Activated B cell treated with CpG ODN at 0.5 μM for 24 hours (primary cell): ENCODE data around the gene OTUD4. TPM values are rescaled to one million over a fixed set of nuclear protein-coding genes. Genes with fewer than 3 reads are reported as not detected.

ENCODE experiments used
- ATAC-seq: fragments of 200-7000 bp; cut with Tn5 transposase; one replicate; pipeline ENCODE4 v1.10.0; 2021; ENCODE audit warnings: low read depth, mild to moderate bottlenecking, moderate library complexity
- CTCF ChIA-PET: fragments of 350-600 bp; sonication (Branson Sonifier 250); formaldehyde crosslinking; loops from one replicate; lab custom pipeline; 2021; ENCODE audit warnings: antibody characterized with exemption; lab: Charles Lee
- POLR2A ChIA-PET: fragments of 350-600 bp; sonication (Branson Sonifier 250); formaldehyde crosslinking; loops from one replicate; lab custom pipeline; 2021; ENCODE audit warnings: antibody characterized with exemption; lab: Charles Lee
- DNase-seq: peaks from one replicate; pipeline ENCODE4 v3.0.0; 2022
- H3K27ac Mint-ChIP-seq: one replicate; pipeline ENCODE4 v1.8.0; 2020; ENCODE audit warnings: mixed read lengths
- H3K27me3 Mint-ChIP-seq: one replicate; pipeline ENCODE4 v1.8.0; 2021; ENCODE audit warnings: mixed read lengths
- H3K36me3 Mint-ChIP-seq: one replicate; pipeline ENCODE4 v1.8.0; 2021; ENCODE audit warnings: low read depth, mixed read lengths
- H3K4me1 Mint-ChIP-seq: one replicate; pipeline ENCODE4 v1.8.0; 2021; ENCODE audit warnings: mixed read lengths
- H3K4me3 Mint-ChIP-seq: one replicate; pipeline ENCODE4 v1.8.0; 2020; ENCODE audit warnings: mild to moderate bottlenecking, mixed read lengths
- H3K9me3 Mint-ChIP-seq: one replicate; pipeline ENCODE4 v1.8.0; 2020; ENCODE audit warnings: mixed read lengths
- CTCF ChIP-seq: fragments of 200-600 bp; IDR thresholded peaks from one replicate; pipeline ENCODE4 v1.8.0; 2022; ENCODE audit warnings: antibody characterized with exemption, mild to moderate bottlenecking
- intact Hi-C: fragments of 100-400 bp; cut with micrococcal nuclease; formaldehyde crosslinking; loops from one replicate; pipeline ENCODE4 v1.15.1; 2024
- total RNA-seq: library from RNA; stranded (reverse); gene quantifications from 2 replicates; pipeline ENCODE4 v1.2.3, GENCODE V29; 2022

OTUD4 gene
- total RNA-seq, 1 donor from 2014 or later, result 47.3 TPM

- Mint-ChIP-seq H3K27me3 (no peaks in the 10 kb centered on the region), H3K4me3 (no peak overlapping the region), H3K9me3 (no peaks in the 10 kb centered on the region), H3K4me1 (peaks cover 26% of the 10 kb centered on the region), H3K27ac (no peak overlapping the region), H3K36me3 (peaks cover 57% of the 10 kb centered on the region)
- ChIA-PET POLR2A (interaction anchor here (0.6 kb wide), 1 partner anchor 10 kb away, joined by 3 read pairs; no protein-coding TSS in a partner anchor), CTCF (no interaction called here)
- ATAC-seq (no peak), DNase-seq (no peak)
- no peak for TF ChIP-seq CTCF
- intact Hi-C loops, result loop anchor here (5.0 kb wide), 1 partner anchor 34 kb away; the partner anchor contains the start of genes ABCE1 and ANAPC10
Observed at GRCh38 chr4:145130788-145131399, 49.5 kb downstream of the OTUD4 start.

GRCh38 chr4:145130130-145130529 is 50.3 kb downstream of the OTUD4 start:
- intact Hi-C loops, result loop anchor here (5.0 kb wide), 1 partner anchor 33 kb away; the partner anchor contains the start of genes ABCE1 and ANAPC10
- no peaks in the 10 kb centered on the region for H3K9me3 Mint-ChIP-seq
- no peak for ATAC-seq
- no peak for TF ChIP-seq CTCF
- H3K27ac Mint-ChIP-seq, result no peak overlapping the region
- no peak for DNase-seq
- H3K4me3 Mint-ChIP-seq, result no peak overlapping the region
- peaks cover 20% of the 10 kb centered on the region for H3K4me1 Mint-ChIP-seq
- ChIA-PET CTCF (no interaction called here), POLR2A (no interaction called here)
- H3K36me3 Mint-ChIP-seq, result peaks cover 60% of the 10 kb centered on the region
- H3K27me3 Mint-ChIP-seq, result no peaks in the 10 kb centered on the region

- CTCF ChIA-PET, result no interaction called here
- no peak overlapping the region for H3K4me3 Mint-ChIP-seq
- H3K9me3 Mint-ChIP-seq, result no peaks in the 10 kb centered on the region
- no peak for DNase-seq
- no peaks in the 10 kb centered on the region for H3K27me3 Mint-ChIP-seq
- intact Hi-C loops, result no loop called here
- no peak overlapping the region for H3K27ac Mint-ChIP-seq
- no peak for TF ChIP-seq CTCF
- peaks cover 76% of the 10 kb centered on the region for H3K36me3 Mint-ChIP-seq
- POLR2A ChIA-PET, result no interaction called here
- H3K4me1 Mint-ChIP-seq, result no peaks in the 10 kb centered on the region
- no peak for ATAC-seq
Observed at GRCh38 chr4:145125396-145125795, 55.0 kb downstream of the OTUD4 start.

GRCh38 chr4:145108128-145108527 is 72.3 kb downstream of the OTUD4 start:
- DNase-seq, result no peak
- Mint-ChIP-seq H3K4me1 (peaks cover 2% of the 10 kb centered on the region), H3K27ac (no peak overlapping the region), H3K36me3 (peaks cover 74% of the 10 kb centered on the region), H3K9me3 (no peaks in the 10 kb centered on the region), H3K4me3 (no peak overlapping the region), H3K27me3 (no peaks in the 10 kb centered on the region)
- no peak for ATAC-seq
- intact Hi-C loops, result no loop called here
- ChIA-PET POLR2A (interaction anchor here (1.0 kb wide), 1 partner anchor 10 kb away, joined by 4 read pairs; the partner anchor contains the start of genes ABCE1 and ANAPC10), CTCF (no interaction called here)
- no peak for TF ChIP-seq CTCF

GRCh38 chr4:145107126-145107525 is 73.3 kb downstream of the OTUD4 start:
- ChIA-PET CTCF (no interaction called here), POLR2A (no interaction called here)
- no peak for DNase-seq
- Mint-ChIP-seq H3K4me1 (peaks cover 2% of the 10 kb centered on the region), H3K9me3 (no peaks in the 10 kb centered on the region), H3K36me3 (peaks cover 64% of the 10 kb centered on the region), H3K4me3 (no peak overlapping the region), H3K27me3 (no peaks in the 10 kb centered on the region), H3K27ac (no peak overlapping the region)
- ATAC-seq, result no peak
- intact Hi-C loops, result no loop called here
- no peak for TF ChIP-seq CTCF
